HEK293 (cell line): ENCODE data around the gene ZFYVE19.
A peak's percentile ranks its signal among the peaks of the same experiment; 100 is the strongest.

Experiments used
- CTCF ChIP-seq: fragments of 450-650 bp; formaldehyde crosslinking; IDR thresholded peaks from 2 replicates; pipeline ENCODE4 v1.5.1; 2016; ENCODE audit warnings: missing biosample characterization, missing genetic modification characterization
- HIC1 ChIP-seq: fragments of 450-650 bp; formaldehyde crosslinking; IDR thresholded peaks from 2 replicates; pipeline ENCODE4 v1.5.1; 2016; ENCODE audit warnings: missing biosample characterization, missing genetic modification characterization
- KLF1 ChIP-seq: fragments of 450-650 bp; formaldehyde crosslinking; IDR thresholded peaks from 2 replicates; pipeline ENCODE4 v1.5.1; 2016; ENCODE audit warnings: missing biosample characterization, missing genetic modification characterization
- KLF16 ChIP-seq: fragments of 450-650 bp; formaldehyde crosslinking; IDR thresholded peaks from 2 replicates; pipeline ENCODE4 v1.5.1; 2017; ENCODE audit warnings: missing biosample characterization, missing genetic modification characterization
- MEIS1 ChIP-seq: sonication (generic); formaldehyde crosslinking; IDR thresholded peaks from 2 replicates; pipeline ENCODE4 v1.8.1; 2022; ENCODE audit warnings: missing genetic modification reagents, mild to moderate bottlenecking, borderline replicate concordance
- SCRT2 ChIP-seq: fragments of 450-650 bp; formaldehyde crosslinking; IDR thresholded peaks from 2 replicates; pipeline ENCODE4 v1.5.1; 2016; ENCODE audit warnings: missing biosample characterization, missing genetic modification characterization
- SP3 ChIP-seq: fragments of 450-650 bp; formaldehyde crosslinking; IDR thresholded peaks from 2 replicates; pipeline ENCODE4 v1.5.1; 2016; ENCODE audit warnings: missing biosample characterization, missing genetic modification characterization
- WT1 ChIP-seq: fragments of 450-650 bp; formaldehyde crosslinking; IDR thresholded peaks from 2 replicates; pipeline ENCODE4 v1.5.1; 2016; ENCODE audit warnings: missing biosample characterization, missing genetic modification characterization
- ZBTB11 ChIP-seq: fragments of 450-650 bp; formaldehyde crosslinking; conservative IDR thresholded peaks from 2 replicates; pipeline ENCODE4 v1.5.1; 2016; ENCODE audit warnings: low read depth, missing biosample characterization, missing genetic modification characterization
- ZFP69B ChIP-seq: fragments of 450-650 bp; formaldehyde crosslinking; IDR thresholded peaks from 2 replicates; pipeline ENCODE4 v1.5.1; 2016; ENCODE audit warnings: missing biosample characterization, missing genetic modification characterization
- ZNF112 ChIP-seq: fragments of 450-650 bp; formaldehyde crosslinking; IDR thresholded peaks from 2 replicates; pipeline ENCODE4 v1.5.0; 2017; ENCODE audit warnings: missing biosample characterization, missing genetic modification characterization
- ZNF221 ChIP-seq: fragments of 450-650 bp; formaldehyde crosslinking; IDR thresholded peaks from 2 replicates; pipeline ENCODE4 v1.5.1; 2017; ENCODE audit warnings: missing biosample characterization, missing genetic modification characterization, borderline replicate concordance
- ZNF341 ChIP-seq: fragments of 450-650 bp; formaldehyde crosslinking; IDR thresholded peaks from 2 replicates; pipeline ENCODE4; 2016; ENCODE audit warnings: low read depth, missing biosample characterization, missing genetic modification characterization
- ZNF391 ChIP-seq: fragments of 450-650 bp; formaldehyde crosslinking; IDR thresholded peaks from 2 replicates; pipeline ENCODE4 v1.5.1; 2016; ENCODE audit warnings: low read depth, missing biosample characterization, missing genetic modification characterization, borderline replicate concordance
- ZNF449 ChIP-seq: fragments of 450-650 bp; formaldehyde crosslinking; IDR thresholded peaks from 2 replicates; pipeline ENCODE4 v1.5.1; 2017; ENCODE audit warnings: missing biosample characterization, mild to moderate bottlenecking, missing genetic modification characterization, moderate library complexity
- ZNF549 ChIP-seq: fragments of 450-650 bp; IDR thresholded peaks from 2 replicates; pipeline ENCODE4 v1.5.1; 2018; ENCODE audit warnings: missing biosample characterization, missing genetic modification characterization, mild to moderate bottlenecking, inconsistent platforms, moderate library complexity
- ZNF585B ChIP-seq: fragments of 450-650 bp; formaldehyde crosslinking; IDR thresholded peaks from 2 replicates; pipeline ENCODE4 v1.5.1; 2016; ENCODE audit warnings: missing biosample characterization, missing genetic modification characterization
- ZNF629 ChIP-seq: fragments of 450-650 bp; formaldehyde crosslinking; IDR thresholded peaks from 2 replicates; pipeline ENCODE4 v1.5.1; 2017; ENCODE audit warnings: missing biosample characterization, missing genetic modification characterization
- ZNF692 ChIP-seq: fragments of 450-650 bp; formaldehyde crosslinking; IDR thresholded peaks from 2 replicates; pipeline ENCODE4 v1.5.1; 2016; ENCODE audit warnings: missing biosample characterization, missing genetic modification characterization
- ZNF747 ChIP-seq: fragments of 450-650 bp; formaldehyde crosslinking; IDR thresholded peaks from 2 replicates; pipeline ENCODE4 v1.5.1; 2016; ENCODE audit warnings: missing biosample characterization, missing genetic modification characterization
- ZNF76 ChIP-seq: fragments of 450-650 bp; formaldehyde crosslinking; IDR thresholded peaks from 2 replicates; pipeline ENCODE4; 2016; ENCODE audit warnings: low read depth, missing biosample characterization, missing genetic modification characterization, borderline replicate concordance
- ZNF785 ChIP-seq: fragments of 450-650 bp; formaldehyde crosslinking; IDR thresholded peaks from 2 replicates; pipeline ENCODE4 v1.5.1; 2016; ENCODE audit warnings: missing biosample characterization, missing genetic modification characterization
- ZXDB ChIP-seq: fragments of 450-650 bp; formaldehyde crosslinking; IDR thresholded peaks from 2 replicates; pipeline ENCODE4 v1.5.1; 2016; ENCODE audit warnings: missing biosample characterization, missing genetic modification characterization
- TF ChIP-seq, protein P1 (sequence below): fragments of 450-650 bp; formaldehyde crosslinking; IDR thresholded peaks from 2 replicates; pipeline ENCODE4 v1.5.1; 2017; ENCODE audit warnings: missing biosample characterization, missing genetic modification characterization
- TF ChIP-seq, protein P2 (sequence below): sonication (generic); formaldehyde crosslinking; IDR thresholded peaks from 2 replicates; pipeline ENCODE4 v1.8.1; 2022; ENCODE audit warnings: mild to moderate bottlenecking, moderate library complexity, missing genetic modification reagents

ZFYVE19 gene

DNA sequence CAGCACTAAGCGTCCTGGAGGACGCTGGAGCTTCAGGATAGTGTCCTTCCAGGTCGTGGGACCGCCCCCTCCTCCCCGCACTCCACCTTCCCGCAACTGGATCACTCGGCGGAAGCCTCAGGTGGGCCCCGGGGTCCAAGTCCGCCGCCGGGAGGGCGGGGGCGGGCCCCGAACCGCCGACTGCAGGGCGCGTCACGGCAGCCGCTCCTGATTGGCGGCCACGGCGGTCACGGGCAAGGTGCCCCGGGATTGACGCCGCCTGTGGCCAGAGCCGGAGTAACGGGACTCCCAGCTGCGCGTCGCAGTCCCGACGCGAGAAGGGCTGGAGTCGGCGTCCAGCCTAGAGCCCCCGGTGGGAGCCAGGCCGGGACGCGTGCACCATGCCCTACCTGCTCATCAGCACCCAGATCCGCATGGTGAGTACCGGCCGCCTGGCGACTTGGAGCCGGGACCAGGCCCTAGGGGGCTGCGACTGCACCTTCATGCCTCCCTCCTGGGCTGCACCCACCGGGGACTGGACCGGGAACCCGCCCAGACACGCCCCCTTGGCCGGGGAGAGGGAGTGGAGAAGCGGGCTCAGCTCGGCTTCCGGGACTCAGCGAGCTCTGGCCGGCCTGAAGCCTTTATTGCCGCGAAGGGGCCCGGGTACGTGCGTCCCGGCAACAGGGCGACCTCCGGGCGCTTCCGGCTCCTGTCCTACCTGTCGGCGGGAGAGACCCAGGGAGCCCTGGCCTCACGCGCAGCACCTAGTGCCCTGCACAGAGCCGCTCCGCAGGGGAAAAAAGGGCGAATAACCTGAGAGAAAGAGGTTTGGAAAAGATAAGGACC, 42.9 kb upstream of the ZFYVE19 start, which contains the start of gene GCHFR (continued):
- TF ChIP-seq ZNF585B (tag by site-specific recombination): no peak
- TF ChIP-seq, protein P1, sequence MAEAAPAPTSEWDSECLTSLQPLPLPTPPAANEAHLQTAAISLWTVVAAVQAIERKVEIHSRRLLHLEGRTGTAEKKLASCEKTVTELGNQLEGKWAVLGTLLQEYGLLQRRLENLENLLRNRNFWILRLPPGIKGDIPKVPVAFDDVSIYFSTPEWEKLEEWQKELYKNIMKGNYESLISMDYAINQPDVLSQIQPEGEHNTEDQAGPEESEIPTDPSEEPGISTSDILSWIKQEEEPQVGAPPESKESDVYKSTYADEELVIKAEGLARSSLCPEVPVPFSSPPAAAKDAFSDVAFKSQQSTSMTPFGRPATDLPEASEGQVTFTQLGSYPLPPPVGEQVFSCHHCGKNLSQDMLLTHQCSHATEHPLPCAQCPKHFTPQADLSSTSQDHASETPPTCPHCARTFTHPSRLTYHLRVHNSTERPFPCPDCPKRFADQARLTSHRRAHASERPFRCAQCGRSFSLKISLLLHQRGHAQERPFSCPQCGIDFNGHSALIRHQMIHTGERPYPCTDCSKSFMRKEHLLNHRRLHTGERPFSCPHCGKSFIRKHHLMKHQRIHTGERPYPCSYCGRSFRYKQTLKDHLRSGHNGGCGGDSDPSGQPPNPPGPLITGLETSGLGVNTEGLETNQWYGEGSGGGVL: peak; percentile 82
- TF ChIP-seq ZNF76 (tag by site-specific recombination): no peak
- TF ChIP-seq HIC1: peak; percentile 81
- peak; percentile 97 for TF ChIP-seq ZFP69B (tag by site-specific recombination)
- no peak for TF ChIP-seq ZNF221 (tag by site-specific recombination)
- TF ChIP-seq MEIS1 (CRISPR knock-in tag): no peak
- TF ChIP-seq SCRT2 (tag by site-specific recombination): peak; percentile 70
- TF ChIP-seq ZNF692: peak; percentile 98
- no peak for TF ChIP-seq ZNF449
- peak; percentile 44; the same call in 1 of the 2 replicates for TF ChIP-seq ZNF629 (tag by site-specific recombination)
- peak; percentile 25; the same call in 1 of the 2 replicates for TF ChIP-seq ZNF391 (tag by site-specific recombination)
- peak; percentile 68 for TF ChIP-seq ZBTB11 (tag by site-specific recombination)
- TF ChIP-seq KLF16 (tag by site-specific recombination): peak; percentile 60; the same call in 1 of the 2 replicates
- TF ChIP-seq ZNF747 (tag by site-specific recombination): no peak
- TF ChIP-seq ZXDB (tag by site-specific recombination): peak; percentile 51; the same call in 1 of the 2 replicates
- TF ChIP-seq CTCF: peak; percentile 72
- no peak for TF ChIP-seq ZNF112 (tag by site-specific recombination)
- peak; percentile 51 for TF ChIP-seq KLF1
- peak; percentile 80 for TF ChIP-seq SP3 (tag by site-specific recombination)
- TF ChIP-seq ZNF549: no peak
- peak; percentile 36; the same call in 1 of the 2 replicates for TF ChIP-seq WT1
- TF ChIP-seq, protein P2, sequence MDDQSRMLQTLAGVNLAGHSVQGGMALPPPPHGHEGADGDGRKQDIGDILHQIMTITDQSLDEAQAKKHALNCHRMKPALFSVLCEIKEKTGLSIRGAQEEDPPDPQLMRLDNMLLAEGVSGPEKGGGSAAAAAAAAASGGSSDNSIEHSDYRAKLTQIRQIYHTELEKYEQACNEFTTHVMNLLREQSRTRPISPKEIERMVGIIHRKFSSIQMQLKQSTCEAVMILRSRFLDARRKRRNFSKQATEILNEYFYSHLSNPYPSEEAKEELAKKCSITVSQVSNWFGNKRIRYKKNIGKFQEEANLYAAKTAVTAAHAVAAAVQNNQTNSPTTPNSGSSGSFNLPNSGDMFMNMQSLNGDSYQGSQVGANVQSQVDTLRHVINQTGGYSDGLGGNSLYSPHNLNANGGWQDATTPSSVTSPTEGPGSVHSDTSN (CRISPR knock-in tag): peak; percentile 55; the same call in 1 of the 2 replicates
- TF ChIP-seq ZNF785 (tag by site-specific recombination): no peak
- TF ChIP-seq ZNF341 (tag by site-specific recombination): peak; percentile 49; the same call in 1 of the 2 replicates
